ENCODE results near the gene FGF22.

- no peak for TF ChIP-seq CTCF (IDR thresholded peaks at IDR 0.05)
- TF ChIP-seq E2F6 (IDR thresholded peaks at IDR 0.05; ENCODE audit: borderline replicate concordance, low read depth) = no peak
- TF ChIP-seq RNF2 (IDR thresholded peaks at IDR 0.05; ENCODE audit: borderline replicate concordance, low read depth) = no peak
- TF ChIP-seq MYC (IDR thresholded peaks at IDR 0.05; ENCODE audit: borderline replicate concordance, low read length) = no peak
- TF ChIP-seq HOXB5 (CRISPR knock-in tag; IDR thresholded peaks at IDR 0.05) = no peak
- no peak for TF ChIP-seq SMC3 (IDR thresholded peaks at IDR 0.05)
- TF ChIP-seq REST (IDR thresholded peaks at IDR 0.05) = no peak
- no peak for TF ChIP-seq NFE2L2 (conservative IDR thresholded peaks at IDR 0.05; ENCODE audit: low read length)
- no peak for TF ChIP-seq USF2 (IDR thresholded peaks at IDR 0.05)
- no peak for TF ChIP-seq MAFK (IDR thresholded peaks at IDR 0.05; ENCODE audit: partially characterized antibody)
- TF ChIP-seq EP300 (IDR thresholded peaks at IDR 0.05) = no peak
- TF ChIP-seq MAZ (IDR thresholded peaks at IDR 0.05; ENCODE audit: borderline replicate concordance, low read depth, low read length) = no peak
These were observed 5.7 kb upstream of the FGF22 start for GRCh38 chr19:633786-634639.
